Osteoblast (primary cell): ENCODE results near the gene TEX52. TPM values are rescaled to one million over a fixed set of nuclear protein-coding genes. Genes with fewer than 3 reads are reported as not detected.
A peak's percentile ranks its signal among the peaks of the same experiment; 100 is the strongest.

Experiments used
- DNase-seq: peaks from one replicate; pipeline ENCODE4 v3.0.0; 2011; ENCODE audit warnings: low spot score, mixed read lengths; ENCODE audit not compliant: insufficient read length; ENCODE audit errors: missing footprints
- H2AFZ ChIP-seq: 2 replicates; pipeline ENCODE4 v1.6.0; 2011; ENCODE audit warnings: mild to moderate bottlenecking, low read length
- H3K27ac ChIP-seq: 2 replicates; pipeline ENCODE4 v1.5.1; 2011; ENCODE audit warnings: mild to moderate bottlenecking, low read depth, low read length, moderate library complexity
- H3K27me3 ChIP-seq: 2 replicates; pipeline ENCODE4 v1.6.0; 2012; ENCODE audit warnings: mild to moderate bottlenecking, control low read depth, inconsistent platforms, low read length, moderate library complexity; ENCODE audit not compliant: insufficient read depth
- H3K36me3 ChIP-seq: 2 replicates; pipeline ENCODE4 v1.5.1; 2011; ENCODE audit warnings: mild to moderate bottlenecking, low read length, control low read depth, moderate library complexity; ENCODE audit not compliant: insufficient read depth
- H3K4me1 ChIP-seq: 2 replicates; pipeline ENCODE4 v1.5.1; 2011; ENCODE audit warnings: mild to moderate bottlenecking, low read length, control low read depth, moderate library complexity; ENCODE audit not compliant: insufficient read depth
- H3K4me2 ChIP-seq: 2 replicates; pipeline ENCODE4 v1.6.0; 2011; ENCODE audit warnings: mild to moderate bottlenecking, low read length; ENCODE audit not compliant: insufficient read depth
- H3K4me3 ChIP-seq: fragments of 200-600 bp; sonication (generic); 3 replicates; pipeline ENCODE4 v1.5.1; 2012; ENCODE audit warnings: mild to moderate bottlenecking, low read length, inconsistent platforms; ENCODE audit not compliant: insufficient read depth
- H3K79me2 ChIP-seq: 2 replicates; pipeline ENCODE4 v1.6.0; 2012; ENCODE audit warnings: mild to moderate bottlenecking, low read length, control low read depth, inconsistent platforms; ENCODE audit not compliant: insufficient read depth
- H3K9me3 ChIP-seq: 2 replicates; pipeline ENCODE4 v1.5.1; 2011; ENCODE audit warnings: low read depth, low read length, control low read depth
- H4K20me1 ChIP-seq: 2 replicates; pipeline ENCODE4 v1.6.0; 2012; ENCODE audit warnings: mild to moderate bottlenecking, low read length, control low read depth; ENCODE audit not compliant: insufficient read depth
- total RNA-seq: library from RNA; depleted of rRNA; stranded (reverse); fragments of >200 nt; gene quantifications from 2 replicates; pipeline ENCODE4 v1.2.3, GENCODE V29; 2012
- TF ChIP-seq, protein P1 (sequence below): IDR thresholded peaks from 2 replicates; pipeline ENCODE4 v1.5.1; 2011; ENCODE audit warnings: mild to moderate bottlenecking, low read depth, low read length, moderate library complexity; ENCODE audit errors: extremely low read depth

The TEX52 gene
- total RNA-seq, 1 donor = not detected

DNA sequence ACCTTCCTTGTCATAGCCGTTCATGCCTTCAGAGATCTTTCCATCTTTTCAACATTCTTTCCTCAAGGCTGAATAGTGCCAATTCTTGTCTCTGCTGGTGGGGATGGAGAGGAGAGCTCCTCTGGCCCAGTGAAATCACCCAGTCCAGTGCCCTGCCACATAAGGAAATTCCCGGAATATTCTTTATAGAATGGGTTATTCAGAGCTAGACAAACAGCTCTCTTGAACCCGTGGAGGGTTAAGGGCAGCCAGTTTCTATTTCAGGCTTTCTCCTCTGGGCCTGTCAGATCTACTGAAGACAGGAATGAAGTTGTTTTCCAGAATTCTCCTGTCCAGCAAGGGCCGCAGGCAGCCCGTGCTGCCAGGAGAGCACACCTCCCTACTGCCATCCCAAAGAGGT is 13.9 kb downstream of the TEX52 start:
- TF ChIP-seq, protein P1, sequence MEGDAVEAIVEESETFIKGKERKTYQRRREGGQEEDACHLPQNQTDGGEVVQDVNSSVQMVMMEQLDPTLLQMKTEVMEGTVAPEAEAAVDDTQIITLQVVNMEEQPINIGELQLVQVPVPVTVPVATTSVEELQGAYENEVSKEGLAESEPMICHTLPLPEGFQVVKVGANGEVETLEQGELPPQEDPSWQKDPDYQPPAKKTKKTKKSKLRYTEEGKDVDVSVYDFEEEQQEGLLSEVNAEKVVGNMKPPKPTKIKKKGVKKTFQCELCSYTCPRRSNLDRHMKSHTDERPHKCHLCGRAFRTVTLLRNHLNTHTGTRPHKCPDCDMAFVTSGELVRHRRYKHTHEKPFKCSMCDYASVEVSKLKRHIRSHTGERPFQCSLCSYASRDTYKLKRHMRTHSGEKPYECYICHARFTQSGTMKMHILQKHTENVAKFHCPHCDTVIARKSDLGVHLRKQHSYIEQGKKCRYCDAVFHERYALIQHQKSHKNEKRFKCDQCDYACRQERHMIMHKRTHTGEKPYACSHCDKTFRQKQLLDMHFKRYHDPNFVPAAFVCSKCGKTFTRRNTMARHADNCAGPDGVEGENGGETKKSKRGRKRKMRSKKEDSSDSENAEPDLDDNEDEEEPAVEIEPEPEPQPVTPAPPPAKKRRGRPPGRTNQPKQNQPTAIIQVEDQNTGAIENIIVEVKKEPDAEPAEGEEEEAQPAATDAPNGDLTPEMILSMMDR = no peak
- H3K9me3 ChIP-seq = no peaks in the 10 kb centered on the region

DNA sequence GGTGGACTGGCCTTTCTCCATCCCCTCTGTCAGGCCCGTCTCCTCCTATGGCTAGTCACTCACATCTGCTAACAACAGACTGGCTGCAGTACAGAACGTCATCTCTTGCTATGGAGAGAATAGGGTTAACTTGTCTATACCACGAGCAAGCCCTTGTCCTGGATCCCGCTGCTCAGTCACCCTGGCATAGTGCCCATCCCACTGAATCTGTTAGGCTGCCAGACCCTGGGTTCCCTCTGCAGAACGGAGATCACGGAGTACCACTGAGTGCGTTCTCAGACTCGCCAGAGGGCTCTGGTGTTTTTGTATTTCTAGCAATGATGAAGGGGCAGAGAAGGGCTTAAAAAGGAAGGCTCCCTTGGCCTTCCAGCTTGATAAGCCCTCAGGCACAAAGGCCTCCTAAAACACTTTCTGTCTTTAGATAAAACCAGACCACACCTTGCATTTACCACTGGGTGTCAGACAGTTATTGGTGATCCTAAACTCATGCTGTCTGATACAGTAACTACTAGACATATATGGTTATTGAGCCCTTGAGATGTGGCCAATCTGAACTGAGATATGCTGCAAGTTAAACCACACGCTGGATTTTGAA is 15.7 kb downstream of the TEX52 start:
- H3K4me1 ChIP-seq = peaks cover 16% of the 10 kb centered on the region
- no peaks in the 10 kb centered on the region for H3K27me3 ChIP-seq
- DNase-seq = peak; percentile 57
- no peaks in the 10 kb centered on the region for H3K36me3 ChIP-seq
- H2AFZ ChIP-seq = peak overlapping the region; percentile 14
- H4K20me1 ChIP-seq = no peaks in the 10 kb centered on the region
- H3K27ac ChIP-seq = no peak overlapping the region
- H3K4me3 ChIP-seq = no peak overlapping the region
- no peak overlapping the region for H3K4me2 ChIP-seq
- TF ChIP-seq, protein P1 = no peak
- no peaks in the 10 kb centered on the region for H3K9me3 ChIP-seq
- no peaks in the 10 kb centered on the region for H3K79me2 ChIP-seq

More for the DNA sequence above, 13.9 kb downstream of the TEX52 start:
- no peak for DNase-seq
- Histone ChIP-seq H3K4me1 (peaks cover 17% of the 10 kb centered on the region), H2AFZ (no peak overlapping the region), H3K36me3 (no peaks in the 10 kb centered on the region), H4K20me1 (no peaks in the 10 kb centered on the region), H3K79me2 (no peaks in the 10 kb centered on the region), H3K4me3 (no peak overlapping the region), H3K27me3 (no peaks in the 10 kb centered on the region), H3K27ac (no peak overlapping the region), H3K4me2 (no peak overlapping the region)

- Histone ChIP-seq H2AFZ (no peak overlapping the region), H3K27ac (no peak overlapping the region), H3K4me2 (no peak overlapping the region), H3K27me3 (peaks cover 6% of the 10 kb centered on the region), H3K9me3 (no peaks in the 10 kb centered on the region), H4K20me1 (no peaks in the 10 kb centered on the region), H3K4me1 (peaks cover 12% of the 10 kb centered on the region), H3K4me3 (no peak overlapping the region), H3K79me2 (no peaks in the 10 kb centered on the region), H3K36me3 (no peaks in the 10 kb centered on the region)
- TF ChIP-seq, protein P1 = no peak
- DNase-seq = no peak
Observed at GRCh38 chr12:2836574-2836973, 20.3 kb downstream of the TEX52 start.

DNA sequence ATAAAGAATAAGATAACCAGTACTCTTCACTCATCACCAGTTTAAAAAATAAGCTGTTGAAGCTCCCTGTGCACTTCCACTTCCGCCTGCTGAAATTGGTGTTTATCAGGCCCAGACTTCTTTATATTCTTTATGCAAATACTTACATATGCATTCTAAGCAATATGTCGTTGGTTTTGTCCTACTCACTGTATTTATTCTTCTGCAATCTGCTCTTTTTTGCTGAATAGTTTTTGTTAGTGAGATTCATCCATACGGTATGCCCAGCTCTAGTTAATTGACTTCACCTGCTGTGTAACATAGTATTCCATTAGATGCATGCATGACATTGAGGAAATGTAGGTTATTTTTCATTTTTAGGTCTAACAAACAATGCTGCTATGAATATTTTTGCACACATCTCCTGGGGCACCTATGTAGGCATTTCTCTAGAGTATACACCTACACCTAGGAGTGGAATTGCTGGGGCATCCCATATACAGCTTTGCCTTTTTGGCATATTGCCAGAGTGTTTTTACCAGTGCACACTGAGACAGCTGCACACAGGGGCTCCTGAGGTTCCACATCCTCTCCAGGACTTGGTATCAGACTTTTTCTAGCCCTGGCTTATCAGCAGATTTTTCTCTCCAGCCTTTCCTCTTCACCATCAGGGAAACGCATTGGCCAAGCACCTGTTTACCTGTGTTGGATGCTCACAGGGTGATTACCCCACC is 21.0 kb downstream of the TEX52 start:
- peaks cover 6% of the 10 kb centered on the region for H3K27me3 ChIP-seq
- no peak for DNase-seq
- no peaks in the 10 kb centered on the region for H3K36me3 ChIP-seq
- H3K4me1 ChIP-seq = peaks cover 12% of the 10 kb centered on the region
- TF ChIP-seq, protein P1 = no peak
- H3K9me3 ChIP-seq = no peaks in the 10 kb centered on the region
- H3K27ac ChIP-seq = no peak overlapping the region
- no peaks in the 10 kb centered on the region for H3K79me2 ChIP-seq
- H3K4me3 ChIP-seq = no peak overlapping the region
- no peaks in the 10 kb centered on the region for H4K20me1 ChIP-seq
- H2AFZ ChIP-seq = no peak overlapping the region
- H3K4me2 ChIP-seq = no peak overlapping the region
